SK-N-SH (cell line): Measurements from ENCODE around the gene EVA1B. TPM values are rescaled to one million over a fixed set of nuclear protein-coding genes. Genes with fewer than 3 reads are reported as not detected.

Experiments
- CTCF ChIA-PET: fragments of 300-600, 350-600 bp; formaldehyde crosslinking; extraction: SDS; loops from one replicate; lab custom pipeline; 2021; lab: Yijun Ruan, JAX
- POLR2A ChIA-PET: fragments of 350-600 bp; sonication (Branson Sonifier 250); formaldehyde crosslinking; extraction: SDS; loops from one replicate; lab custom pipeline; 2020; ENCODE audit warnings: antibody characterized with exemption, inconsistent platforms; lab: Yijun Ruan, JAX
- DNase-seq: peaks from one replicate; pipeline ENCODE4 v3.0.0; 2012
- H2AFZ ChIP-seq: fragments of 200-600 bp; sonication (generic); 2 replicates; pipeline ENCODE4 v1.8.1; 2016; ENCODE audit warnings: antibody characterized with exemption, mild to moderate bottlenecking, low read depth
- H3F3A ChIP-seq: fragments of 200-600 bp; sonication (generic); replicated peaks from 2 replicates; pipeline ENCODE3; 2016; ENCODE audit warnings: antibody characterized with exemption, mild to moderate bottlenecking; ENCODE audit not compliant: insufficient read depth
- H3K27ac ChIP-seq, 2 experiments: fragments of 200-500 bp in 1 of 2; fragments of 200-600 bp in 1 of 2; sonication (Bioruptor generic) in 1 of 2; sonication (generic), shearing (Covaris generic) in 1 of 2; 2 replicates each; pipeline versions ENCODE4 v1.5.1 to v1.6.1; 2014 to 2016; ENCODE audit warnings: low read depth in 2 of 2, inconsistent platforms in 1 of 2, low read length in 1 of 2, mild to moderate bottlenecking in 1 of 2, mixed read lengths in 1 of 2
- H3K27me3 ChIP-seq: fragments of 200-600 bp; sonication (generic), shearing (Covaris generic); 2 replicates; pipeline ENCODE4 v1.6.1; 2016; ENCODE audit warnings: mixed run types; ENCODE audit not compliant: insufficient read depth
- H3K36me3 ChIP-seq, 2 experiments: fragments of 200-500 bp in 1 of 2; fragments of 200-600 bp in 1 of 2; sonication (Bioruptor generic) in 1 of 2; sonication (generic) in 1 of 2; replicated peaks in 1 of 2; 2 replicates each; pipeline versions ENCODE3 to v1.5.1; 2014 to 2016; ENCODE audit warnings: low read length in 1 of 2, mild to moderate bottlenecking in 1 of 2; ENCODE audit not compliant: insufficient read depth in 2 of 2, control insufficient read depth in 1 of 2
- H3K4me1 ChIP-seq, 2 experiments: fragments of 200-500 bp in 1 of 2; fragments of 200-600 bp in 1 of 2; sonication (Bioruptor generic) in 1 of 2; sonication (generic), shearing (Covaris generic) in 1 of 2; 2 replicates each; pipeline versions ENCODE4 v1.5.1 to v1.6.1; 2014 to 2016; ENCODE audit warnings: low read depth in 1 of 2, low read length in 1 of 2, mixed run types in 1 of 2; ENCODE audit not compliant: insufficient read depth in 2 of 2, control insufficient read depth in 1 of 2
- H3K4me2 ChIP-seq: fragments of 200-600 bp; sonication (generic), shearing (Covaris generic); 2 replicates; pipeline ENCODE4 v1.6.1; 2017; ENCODE audit warnings: mixed run types
- H3K4me3 ChIP-seq, 2 experiments: fragments of 200-500 bp in 1 of 2; fragments of 200-600 bp in 1 of 2; sonication (Bioruptor generic) in 1 of 2; sonication (generic), shearing (Covaris generic) in 1 of 2; 2 replicates each; pipeline versions ENCODE4 v1.5.1 to v1.8.1; 2014 to 2016; ENCODE audit warnings: low read depth in 2 of 2, inconsistent platforms in 1 of 2, low read length in 1 of 2, mild to moderate bottlenecking in 1 of 2, mixed read lengths in 1 of 2, moderate library complexity in 1 of 2
- H3K79me2 ChIP-seq: fragments of 200-600 bp; sonication (generic); 2 replicates; pipeline ENCODE4 v1.8.1; 2017; ENCODE audit warnings: mild to moderate bottlenecking; ENCODE audit not compliant: insufficient read depth
- H3K9ac ChIP-seq: fragments of 200-600 bp; sonication (generic); 2 replicates; pipeline ENCODE4 v1.6.1; 2017; ENCODE audit warnings: mixed run types
- H3K9me2 ChIP-seq: fragments of 200-600 bp; sonication (generic); 2 replicates; pipeline ENCODE4 v1.6.1; 2017; ENCODE audit warnings: mixed run types
- H3K9me3 ChIP-seq: fragments of 200-600 bp; sonication (generic); 2 replicates; pipeline ENCODE4 v1.6.1; 2017; ENCODE audit warnings: mixed run types, mild to moderate bottlenecking, moderate library complexity
- H4K20me1 ChIP-seq: fragments of 200-600 bp; sonication (generic); 2 replicates; pipeline ENCODE4 v1.6.1; 2017; ENCODE audit warnings: mild to moderate bottlenecking, mixed run types; ENCODE audit not compliant: insufficient read depth
- CHD2 ChIP-seq: fragments of 150-350 bp; IDR thresholded peaks from 2 replicates; pipeline ENCODE4 v1.6.1; 2018; ENCODE audit warnings: low read length; ENCODE audit not compliant: partially characterized antibody
- ELF1 ChIP-seq: IDR thresholded peaks from 2 replicates; pipeline ENCODE4 v1.4.0; 2012
- EZH2phosphoT487 ChIP-seq: fragments of 200-600 bp; sonication (generic); IDR thresholded peaks from 2 replicates; pipeline ENCODE4 v1.6.1; 2017; ENCODE audit warnings: low read depth, mixed run types, mild to moderate bottlenecking, antibody characterized with exemption, moderate library complexity, borderline replicate concordance
- FOSL2 ChIP-seq: IDR thresholded peaks from 2 replicates; pipeline ENCODE4 v1.4.0; 2012; ENCODE audit warnings: low read depth, mild to moderate bottlenecking, moderate library complexity, borderline replicate concordance
- FOXJ3 ChIP-seq: sonication (generic); formaldehyde crosslinking; IDR thresholded peaks from 2 replicates; pipeline ENCODE4 v1.5.1; 2020; ENCODE audit warnings: mild to moderate bottlenecking, missing genetic modification reagents
- GABPA ChIP-seq: IDR thresholded peaks from 2 replicates; pipeline ENCODE4 v1.4.0; 2012; ENCODE audit warnings: low read depth, mild to moderate bottlenecking
- MAX ChIP-seq: IDR thresholded peaks from 2 replicates; pipeline ENCODE4 v1.4.0; 2012; ENCODE audit warnings: low read depth
- MEF2A ChIP-seq: IDR thresholded peaks from 2 replicates; pipeline ENCODE4 v1.4.0; 2012; ENCODE audit warnings: low read depth, borderline replicate concordance
- MXI1 ChIP-seq: IDR thresholded peaks from 2 replicates; pipeline ENCODE4 v1.6.1; 2012; ENCODE audit warnings: mild to moderate bottlenecking, low read depth, low read length, improper control_type of control experiment
- NFIC ChIP-seq: IDR thresholded peaks from 2 replicates; pipeline ENCODE4 v1.4.0; 2012; ENCODE audit warnings: borderline replicate concordance
- NRF1 ChIP-seq: IDR thresholded peaks from 2 replicates; pipeline ENCODE4 v1.6.1; 2012; ENCODE audit warnings: low read depth, mild to moderate bottlenecking, low read length
- PBX3 ChIP-seq: IDR thresholded peaks from 2 replicates; pipeline ENCODE4; 2012
- RCOR1 ChIP-seq: fragments of 150-350 bp; IDR thresholded peaks from 2 replicates; pipeline ENCODE4 v1.6.1; 2017; ENCODE audit warnings: antibody characterized with exemption, low read length
- RXRA ChIP-seq: IDR thresholded peaks from 2 replicates; pipeline ENCODE4 v1.4.0; 2012; ENCODE audit warnings: low read depth, mild to moderate bottlenecking, borderline replicate concordance
- SIN3A ChIP-seq: IDR thresholded peaks from 2 replicates; pipeline ENCODE4 v1.6.1; 2012; ENCODE audit warnings: low read depth, mild to moderate bottlenecking, low read length, moderate library complexity, borderline replicate concordance
- SMC3 ChIP-seq: IDR thresholded peaks from 2 replicates; pipeline ENCODE4 v1.6.1; 2012; ENCODE audit warnings: low read depth, low read length, improper control_type of control experiment
- TEAD4 ChIP-seq: IDR thresholded peaks from 2 replicates; pipeline ENCODE4 v1.4.0; 2012; ENCODE audit warnings: mild to moderate bottlenecking, borderline replicate concordance; ENCODE audit not compliant: insufficient read depth
- USF1 ChIP-seq: IDR thresholded peaks from 2 replicates; pipeline ENCODE4 v1.4.0; 2012; ENCODE audit warnings: low read depth, borderline replicate concordance
- YY1 ChIP-seq: IDR thresholded peaks from 2 replicates; pipeline ENCODE4 v1.4.0; 2012; ENCODE audit warnings: low read depth, mild to moderate bottlenecking
- WGBS: methylation state at CpG from one replicate; pipeline ENCODE4 v1.1.6; 2017; ENCODE audit warnings: low lambda C conversion rate; 5-methylcytosine and 5-hydroxymethylcytosine counted together
- polyA plus RNA-seq, 3 experiments: library from polyadenylated mRNA; depleted of rRNA; stranded (reverse); fragments of >200 nt; gene quantifications; 2 replicates each; pipeline ENCODE4 v1.2.3, GENCODE V29; 2012
- TF ChIP-seq, protein P1 (sequence below): fragments of 150-350 bp; IDR thresholded peaks from 2 replicates; pipeline ENCODE4 v1.6.1; 2017; ENCODE audit warnings: antibody characterized with exemption, low read length, low read depth, borderline replicate concordance
- TF ChIP-seq, protein P2 (sequence below): fragments of 150-350 bp; IDR thresholded peaks from 2 replicates; pipeline ENCODE4 v1.6.1; 2016; ENCODE audit warnings: mild to moderate bottlenecking, low read depth, low read length

Gene EVA1B
- polyA plus RNA-seq, 1 of the 3 experiments (the other 2 are of a cell fraction), result 38.9 TPM

DNA sequence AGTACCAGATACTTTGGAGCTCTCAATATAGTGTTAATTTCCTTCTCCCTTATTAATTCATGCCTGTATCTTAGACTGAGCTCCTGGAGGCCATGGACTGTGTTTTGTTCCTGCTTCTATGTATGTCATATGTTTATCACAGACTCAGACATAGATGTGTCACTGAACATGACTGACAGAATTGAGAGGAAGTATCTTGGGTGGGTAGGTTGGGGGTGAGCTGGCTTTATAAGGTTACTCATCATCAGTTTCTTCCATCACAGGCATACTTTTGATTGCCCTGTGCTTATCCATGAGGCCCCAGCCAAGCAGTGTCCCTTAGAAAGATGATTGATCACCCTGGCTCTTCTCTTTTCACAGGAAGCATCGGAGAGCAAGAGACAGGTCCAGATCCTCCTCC lies 22.9 kb downstream of the EVA1B start:
- peak overlapping the region; percentile 48 to 76 for H3K27ac ChIP-seq
- DNase-seq, result no peak
- no peak overlapping the region for H2AFZ ChIP-seq
- H3F3A ChIP-seq, result peaks cover 65% of the 10 kb centered on the region
- POLR2A ChIA-PET, result no interaction called here
- no peaks in the 10 kb centered on the region for H3K9me3 ChIP-seq
- TF ChIP-seq NFIC, result no peak
- TF ChIP-seq MEF2A, result no peak
- no peak for TF ChIP-seq FOXJ3
- TF ChIP-seq, protein P1, sequence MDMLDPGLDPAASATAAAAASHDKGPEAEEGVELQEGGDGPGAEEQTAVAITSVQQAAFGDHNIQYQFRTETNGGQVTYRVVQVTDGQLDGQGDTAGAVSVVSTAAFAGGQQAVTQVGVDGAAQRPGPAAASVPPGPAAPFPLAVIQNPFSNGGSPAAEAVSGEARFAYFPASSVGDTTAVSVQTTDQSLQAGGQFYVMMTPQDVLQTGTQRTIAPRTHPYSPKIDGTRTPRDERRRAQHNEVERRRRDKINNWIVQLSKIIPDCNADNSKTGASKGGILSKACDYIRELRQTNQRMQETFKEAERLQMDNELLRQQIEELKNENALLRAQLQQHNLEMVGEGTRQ, result no peak
- peaks cover 28% of the 10 kb centered on the region; the same call in 1 of the 2 replicates for H3K79me2 ChIP-seq
- H3K4me1 ChIP-seq, result peaks cover 2 to 12% of the 10 kb centered on the region in 2 experiments; a peak in 3 of 4 replicates
- H3K27me3 ChIP-seq, result no peaks in the 10 kb centered on the region
- 89% methylated on average over 1 of the region's 1 CpG for WGBS
- H3K4me3 ChIP-seq, result no peak overlapping the region
- H3K9me2 ChIP-seq, result no peaks in the 10 kb centered on the region
- peaks cover 59 to 60% of the 10 kb centered on the region in 2 experiments for H3K36me3 ChIP-seq
- no peak overlapping the region; the same call in 1 of the 2 replicates for H3K4me2 ChIP-seq
- CTCF ChIA-PET, result interaction anchor here (0.6 to 7.1 kb wide), 19 partner anchors 9 to 151 kb away, joined by 3 to 34 read pairs (median 4); partner anchors contain the start of genes EVA1B, THRAP3 and TRAPPC3
- no peak overlapping the region for H3K9ac ChIP-seq
- H4K20me1 ChIP-seq, result peaks cover 13% of the 10 kb centered on the region

- no peak overlapping the region for H2AFZ ChIP-seq
- no peak overlapping the region for H3K4me3 ChIP-seq
- H3K36me3 ChIP-seq, result peaks cover 58 to 59% of the 10 kb centered on the region in 2 experiments
- no peaks in the 10 kb centered on the region for H3K9me2 ChIP-seq
- no peak overlapping the region for H3K9ac ChIP-seq
- H3K27ac ChIP-seq, result peak overlapping the region in 1 of 2 experiments; percentile 76; a peak in 1 of 4 replicates
- TF ChIP-seq SIN3A (no peak), CHD2 (no peak), ELF1 (no peak), RCOR1 (no peak), SMC3 (no peak), GABPA (no peak), YY1 (no peak), FOXJ3 (no peak), MEF2A (no peak), EZH2phosphoT487 (no peak), MXI1 (no peak), USF1 (no peak), FOSL2 (no peak), TEAD4 (no peak), NRF1 (no peak), MAX (no peak), PBX3 (no peak), RXRA (no peak)
- TF ChIP-seq, protein P1, result no peak
- TF ChIP-seq, protein P2, sequence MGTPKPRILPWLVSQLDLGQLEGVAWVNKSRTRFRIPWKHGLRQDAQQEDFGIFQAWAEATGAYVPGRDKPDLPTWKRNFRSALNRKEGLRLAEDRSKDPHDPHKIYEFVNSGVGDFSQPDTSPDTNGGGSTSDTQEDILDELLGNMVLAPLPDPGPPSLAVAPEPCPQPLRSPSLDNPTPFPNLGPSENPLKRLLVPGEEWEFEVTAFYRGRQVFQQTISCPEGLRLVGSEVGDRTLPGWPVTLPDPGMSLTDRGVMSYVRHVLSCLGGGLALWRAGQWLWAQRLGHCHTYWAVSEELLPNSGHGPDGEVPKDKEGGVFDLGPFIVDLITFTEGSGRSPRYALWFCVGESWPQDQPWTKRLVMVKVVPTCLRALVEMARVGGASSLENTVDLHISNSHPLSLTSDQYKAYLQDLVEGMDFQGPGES, result no peak
- H3K4me2 ChIP-seq, result no peak overlapping the region
- H3K4me1 ChIP-seq, result peaks cover 2 to 12% of the 10 kb centered on the region in 2 experiments; a peak in 3 of 4 replicates
- ChIA-PET CTCF (interaction anchor here (1.1 to 7.1 kb wide), 3 partner anchors 13 to 123 kb away, joined by 4 to 34 read pairs (median 4); no protein-coding TSS in a partner anchor), POLR2A (no interaction called here)
- H3K9me3 ChIP-seq, result no peaks in the 10 kb centered on the region
- 100% methylated on average over 5 of the region's 5 CpGs for WGBS
- no peaks in the 10 kb centered on the region for H3K27me3 ChIP-seq
- DNase-seq, result no peak
- peaks cover 57% of the 10 kb centered on the region for H3F3A ChIP-seq
- H3K79me2 ChIP-seq, result peaks cover 30% of the 10 kb centered on the region; the same call in 1 of the 2 replicates
- peaks cover 13% of the 10 kb centered on the region for H4K20me1 ChIP-seq
Measured at GRCh38 chr1:36298640-36299039, 24.8 kb downstream of the EVA1B start.
